Hepatic stellate cell (primary cell): Measurements from ENCODE around the gene RAB1B.
A peak's percentile ranks its signal among the peaks of the same experiment; 100 is the strongest.

Experiments used
- DNase-seq: peaks from one replicate; pipeline ENCODE4 v3.0.0; 2011; ENCODE audit warnings: low spot score

The RAB1B gene

GRCh38 chr11:66268244-66268951 lies at the start of gene RAB1B:
Gene RAB1B (plus strand): TSS chr11:66268639. CDS start chr11:66268680, 41 bp downstream.
- DNase-seq = peak; percentile 99

GRCh38 chr11:66218846-66219620 lies 49.4 kb upstream of the RAB1B start:
- DNase-seq = no peak

- no peak for DNase-seq
Measured at GRCh38 chr11:66219846-66220565, 48.4 kb upstream of the RAB1B start.

- no peak for DNase-seq
Measured at GRCh38 chr11:66220566-66220935, 47.9 kb upstream of the RAB1B start.

GRCh38 chr11:66221012-66221411 lies 47.4 kb upstream of the RAB1B start:
- no peak for DNase-seq

- DNase-seq = no peak
Measured at GRCh38 chr11:66221726-66222236, 46.7 kb upstream of the RAB1B start.

GRCh38 chr11:66222358-66223149 lies 45.9 kb upstream of the RAB1B start:
- peak; percentile 91 for DNase-seq

- no peak for DNase-seq
Measured at GRCh38 chr11:66224226-66224855, 44.1 kb upstream of the RAB1B start.

GRCh38 chr11:66225066-66225465 lies 43.4 kb upstream of the RAB1B start:
- DNase-seq = no peak

GRCh38 chr11:66226101-66226500 lies 42.3 kb upstream of the RAB1B start:
- no peak for DNase-seq

- no peak for DNase-seq
Measured at GRCh38 chr11:66227700-66228099, 40.7 kb upstream of the RAB1B start.

- DNase-seq = no peak
Measured at GRCh38 chr11:66228521-66228920, 39.9 kb upstream of the RAB1B start.

- no peak for DNase-seq
Measured at GRCh38 chr11:66230156-66230555, 38.3 kb upstream of the RAB1B start.

- DNase-seq = no peak
Measured at GRCh38 chr11:66230978-66231377, 37.5 kb upstream of the RAB1B start.

GRCh38 chr11:66231561-66231960 lies 36.9 kb upstream of the RAB1B start:
- DNase-seq = no peak

GRCh38 chr11:66232769-66233168 lies 35.7 kb upstream of the RAB1B start:
- DNase-seq = no peak

GRCh38 chr11:66233301-66233700 lies 35.1 kb upstream of the RAB1B start:
- no peak for DNase-seq

GRCh38 chr11:66235141-66235540 lies 33.3 kb upstream of the RAB1B start:
- no peak for DNase-seq

- DNase-seq = no peak
Measured at GRCh38 chr11:66237867-66238266, 30.6 kb upstream of the RAB1B start.

- DNase-seq = no peak
Measured at GRCh38 chr11:66238786-66239413, 29.5 kb upstream of the RAB1B start.

GRCh38 chr11:66239511-66239910 lies 28.9 kb upstream of the RAB1B start:
- DNase-seq = no peak
